Muscle layer of colon (tissue), 2 donors: Measurements from ENCODE around the gene MOK.

Experiments used
- H3K27ac ChIP-seq: one replicate; pipeline ENCODE4 v1.7.0; 2013; ENCODE audit warnings: low read depth, mild to moderate bottlenecking, low read length, moderate library complexity
- H3K27me3 ChIP-seq, 2 donors: one replicate each; pipeline ENCODE4 v1.7.0; 2013; ENCODE audit warnings: low read length in 2 of 2, mild to moderate bottlenecking in 2 of 2; ENCODE audit not compliant: insufficient read depth in 2 of 2, control insufficient read depth in 1 of 2
- H3K36me3 ChIP-seq: one replicate; pipeline ENCODE4 v1.7.0; 2013; ENCODE audit warnings: mild to moderate bottlenecking, low read length; ENCODE audit not compliant: insufficient read depth
- H3K4me1 ChIP-seq: one replicate; pipeline ENCODE4 v1.7.0; 2013; ENCODE audit warnings: mild to moderate bottlenecking, low read length; ENCODE audit not compliant: insufficient read depth
- H3K4me3 ChIP-seq, 2 donors: one replicate each; pipeline ENCODE4 v1.7.0; 2013; ENCODE audit warnings: low read length in 2 of 2, low read depth in 1 of 2, mild to moderate bottlenecking in 1 of 2, moderate library complexity in 1 of 2
- H3K9ac ChIP-seq: one replicate; pipeline ENCODE4 v1.7.0; 2013; ENCODE audit warnings: low read length
- H3K9me3 ChIP-seq: one replicate; pipeline ENCODE4 v1.7.0; 2013; ENCODE audit warnings: mild to moderate bottlenecking, low read length
- donor health status: abdominal sarcoma.
- donor health status: Adenocarcinoma of cecum.

MOK gene

DNA sequence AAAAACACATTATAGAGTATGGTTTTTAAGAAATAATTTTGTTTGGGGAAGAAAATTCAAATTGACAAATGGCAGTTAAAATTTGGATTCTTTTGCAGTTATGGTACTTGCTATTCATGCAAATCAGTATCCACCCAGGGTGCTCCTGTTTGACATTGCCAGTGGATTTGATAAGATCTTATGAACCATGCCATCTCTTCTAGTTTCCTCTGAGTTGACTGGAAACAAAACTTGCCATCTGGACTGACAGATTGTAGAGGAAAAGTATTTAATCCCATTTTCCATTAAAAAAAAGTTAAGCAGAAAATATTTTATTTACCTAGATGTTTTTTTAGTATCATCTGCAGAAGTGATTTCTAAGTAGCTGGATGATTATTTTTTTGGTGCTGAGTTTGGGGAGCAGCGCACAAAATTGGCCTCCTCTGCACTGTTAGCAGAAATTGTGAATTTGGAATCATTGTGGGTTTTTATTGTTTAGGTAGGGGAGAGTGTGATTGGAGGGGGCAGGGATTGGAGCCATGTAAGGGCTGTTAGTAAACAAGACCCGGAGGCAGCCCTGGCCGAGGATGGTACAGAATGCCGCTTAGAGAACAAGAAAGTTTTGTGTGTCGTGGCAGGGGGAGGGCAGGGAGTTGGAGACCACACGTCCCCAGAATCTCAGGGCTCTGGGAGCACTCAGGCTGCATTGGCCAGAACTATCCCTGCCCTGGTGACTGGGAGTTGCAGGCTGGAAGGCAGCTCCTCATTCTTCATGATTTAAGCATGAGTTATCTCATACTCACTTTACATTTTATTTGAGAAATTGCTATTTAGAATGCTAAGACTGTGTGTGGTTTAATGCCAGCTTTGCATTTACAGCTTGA, 108.7 kb downstream of the MOK start:
- H3K27ac ChIP-seq: no peak overlapping the region
- H3K9me3 ChIP-seq: no peaks in the 10 kb centered on the region
- H3K27me3 ChIP-seq: no peaks in the 10 kb centered on the region
- H3K36me3 ChIP-seq: peaks cover 8% of the 10 kb centered on the region
- no peak overlapping the region for H3K4me3 ChIP-seq
- no peak overlapping the region for H3K9ac ChIP-seq
- no peaks in the 10 kb centered on the region for H3K4me1 ChIP-seq

DNA sequence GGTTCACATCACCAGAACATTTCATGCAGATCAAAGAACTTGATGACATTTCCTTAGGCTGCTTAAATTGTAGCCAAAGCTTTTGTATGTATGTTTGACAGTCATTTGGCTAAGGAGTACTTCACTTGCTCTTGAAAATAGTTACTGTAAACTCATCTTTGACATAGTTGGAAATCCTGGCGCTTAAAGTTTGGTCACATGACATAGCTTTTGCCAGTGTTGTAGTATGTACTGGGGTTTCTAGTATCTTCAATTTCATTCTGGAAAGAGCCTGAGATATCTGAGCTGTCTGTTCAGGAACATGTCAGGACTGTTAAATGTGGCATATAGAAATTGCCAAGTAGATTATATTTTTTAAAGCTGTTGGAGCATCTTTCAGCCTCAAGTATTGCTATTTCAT, 109.5 kb downstream of the MOK start:
- H3K9me3 ChIP-seq: no peaks in the 10 kb centered on the region
- H3K4me1 ChIP-seq: no peaks in the 10 kb centered on the region
- H3K9ac ChIP-seq: no peak overlapping the region
- H3K27ac ChIP-seq: no peak overlapping the region
- H3K27me3 ChIP-seq: no peaks in the 10 kb centered on the region
- H3K4me3 ChIP-seq: no peak overlapping the region
- H3K36me3 ChIP-seq: peaks cover 8% of the 10 kb centered on the region

DNA sequence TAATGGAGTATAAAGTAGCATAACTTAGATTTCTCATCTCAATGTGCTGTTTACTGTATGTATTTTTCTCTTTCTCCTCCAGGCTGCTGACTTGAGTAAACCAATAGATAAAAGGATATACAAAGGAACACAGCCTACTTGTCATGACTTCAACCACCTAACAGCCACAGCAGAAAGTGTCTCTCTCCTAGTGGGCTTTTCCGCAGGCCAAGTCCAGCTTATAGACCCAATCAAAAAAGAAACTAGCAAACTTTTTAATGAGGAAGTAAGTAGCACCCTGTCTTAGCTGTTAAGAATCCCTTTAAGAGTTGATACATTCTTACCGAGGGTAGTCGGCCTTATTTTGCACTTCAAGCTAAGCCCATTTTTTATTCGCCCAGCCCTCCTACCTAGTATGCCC, 110.1 kb downstream of the MOK start:
- H3K36me3 ChIP-seq: peaks cover 8% of the 10 kb centered on the region
- no peak overlapping the region for H3K9ac ChIP-seq

GRCh38 chr14:102192840-102193502, 112.0 kb downstream of the MOK start:
- peaks cover 8% of the 10 kb centered on the region for H3K36me3 ChIP-seq
- no peaks in the 10 kb centered on the region for H3K9me3 ChIP-seq
- H3K27ac ChIP-seq: no peak overlapping the region
- H3K4me3 ChIP-seq: no peak overlapping the region
- no peaks in the 10 kb centered on the region for H3K4me1 ChIP-seq
- no peak overlapping the region for H3K9ac ChIP-seq
- H3K27me3 ChIP-seq: no peaks in the 10 kb centered on the region

More for the DNA sequence above, 110.1 kb downstream of the MOK start:
- H3K27ac ChIP-seq: no peak overlapping the region
- H3K27me3 ChIP-seq: no peaks in the 10 kb centered on the region
- no peaks in the 10 kb centered on the region for H3K4me1 ChIP-seq
- H3K4me3 ChIP-seq: no peak overlapping the region
- no peaks in the 10 kb centered on the region for H3K9me3 ChIP-seq

DNA sequence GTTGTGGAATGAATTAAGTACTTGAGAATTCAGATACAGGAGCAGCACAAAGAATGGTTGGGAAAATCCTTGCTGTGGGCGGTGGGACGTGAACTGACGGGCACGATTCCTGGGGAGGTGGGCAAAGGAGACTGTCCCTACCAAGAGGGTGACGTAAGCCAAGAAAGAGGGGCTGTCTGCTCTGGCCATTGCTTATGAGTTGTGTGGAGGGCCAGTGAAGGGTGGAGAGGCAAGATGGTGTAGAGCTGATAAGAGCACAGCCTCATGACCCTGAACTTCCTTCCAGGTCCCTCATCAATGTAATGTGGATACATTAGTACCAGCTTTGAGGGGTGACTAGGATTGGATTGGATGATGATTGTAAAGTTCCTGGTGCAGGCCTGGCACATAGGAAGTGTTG, 115.1 kb downstream of the MOK start:
- H3K36me3 ChIP-seq: no peaks in the 10 kb centered on the region
- H3K27ac ChIP-seq: no peak overlapping the region
- H3K4me3 ChIP-seq: no peak overlapping the region
- H3K4me1 ChIP-seq: peaks cover 13% of the 10 kb centered on the region
- H3K9ac ChIP-seq: no peak overlapping the region
- no peaks in the 10 kb centered on the region for H3K27me3 ChIP-seq
- no peaks in the 10 kb centered on the region for H3K9me3 ChIP-seq

- Histone ChIP-seq H3K4me3 (no peak overlapping the region), H3K4me1 (peaks cover 19% of the 10 kb centered on the region), H3K27ac (no peak overlapping the region), H3K36me3 (no peaks in the 10 kb centered on the region), H3K27me3 (no peaks in the 10 kb centered on the region), H3K9me3 (no peaks in the 10 kb centered on the region), H3K9ac (no peak overlapping the region)
Observed at GRCh38 chr14:102188187-102188586, 116.8 kb downstream of the MOK start.

- no peak overlapping the region for H3K27ac ChIP-seq
- no peak overlapping the region for H3K4me3 ChIP-seq
- H3K36me3 ChIP-seq: no peaks in the 10 kb centered on the region
- H3K27me3 ChIP-seq: no peaks in the 10 kb centered on the region
- peaks cover 24% of the 10 kb centered on the region for H3K4me1 ChIP-seq
- no peak overlapping the region for H3K9ac ChIP-seq
- no peaks in the 10 kb centered on the region for H3K9me3 ChIP-seq
Observed at GRCh38 chr14:102187568-102188001, 117.4 kb downstream of the MOK start.

DNA sequence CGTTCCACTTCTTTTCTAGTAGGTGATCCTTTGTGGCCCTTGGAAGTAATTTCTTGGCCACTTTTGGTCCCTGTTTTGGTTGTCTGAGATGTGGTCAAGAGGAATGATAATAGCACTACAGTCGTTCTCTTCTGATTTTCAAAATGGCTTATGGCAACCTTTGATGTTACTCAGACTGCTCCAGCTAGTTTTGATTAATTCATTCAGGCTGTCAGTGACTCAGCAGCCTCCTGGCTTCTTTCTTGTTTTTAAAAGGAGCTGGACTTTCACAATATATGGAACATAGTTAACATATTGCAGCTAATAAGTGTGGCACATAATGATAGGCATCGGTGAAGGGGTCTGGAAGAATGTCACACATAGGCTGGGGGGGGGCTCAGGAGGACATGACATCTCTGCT, 117.9 kb downstream of the MOK start:
- Histone ChIP-seq H3K27me3 (no peaks in the 10 kb centered on the region), H3K9me3 (no peaks in the 10 kb centered on the region), H3K9ac (no peak overlapping the region), H3K27ac (no peak overlapping the region), H3K36me3 (no peaks in the 10 kb centered on the region), H3K4me1 (peaks cover 24% of the 10 kb centered on the region), H3K4me3 (no peak overlapping the region)

GRCh38 chr14:102185360-102185759, 119.6 kb downstream of the MOK start:
- Histone ChIP-seq H3K4me1 (peaks cover 30% of the 10 kb centered on the region), H3K27ac (no peak overlapping the region)

DNA sequence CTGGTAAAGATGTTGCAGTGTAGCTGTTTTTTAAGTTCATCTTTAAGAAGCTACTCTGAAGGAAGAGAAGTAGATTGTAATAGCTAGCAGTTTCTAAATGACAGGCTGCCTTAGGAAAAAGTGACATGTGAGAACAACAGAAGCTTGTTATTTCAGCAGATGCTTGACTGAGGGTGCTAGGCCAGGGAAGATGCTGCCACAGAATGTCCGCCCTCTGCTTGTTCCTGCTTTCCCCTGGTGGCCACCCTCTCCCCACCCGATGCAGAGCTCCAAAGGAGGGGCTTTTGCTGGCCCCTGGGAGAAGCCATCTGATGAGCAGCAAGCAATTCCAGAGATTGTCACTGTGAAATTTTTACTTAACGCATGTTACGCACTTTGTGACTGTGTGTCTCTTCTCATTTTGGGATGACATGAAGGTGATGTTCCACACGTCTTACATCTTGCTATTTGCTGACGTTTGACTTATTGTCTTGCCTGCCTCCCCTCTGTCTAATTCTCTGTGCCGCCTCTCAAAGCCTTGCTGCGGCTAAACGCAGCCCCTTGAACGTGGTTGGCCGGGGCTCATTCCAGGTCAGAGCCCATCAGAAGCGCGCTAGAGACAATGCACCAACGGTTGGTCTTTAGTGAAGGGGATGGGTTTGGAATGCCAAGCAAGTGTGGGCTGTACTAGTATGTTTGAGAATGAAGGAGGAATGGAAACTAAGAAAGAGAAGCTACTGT, 120.5 kb downstream of the MOK start:
- no peaks in the 10 kb centered on the region for H3K9me3 ChIP-seq
- H3K9ac ChIP-seq: no peak overlapping the region
- no peaks in the 10 kb centered on the region for H3K36me3 ChIP-seq
- H3K4me3 ChIP-seq: no peak overlapping the region
- peaks cover 30% of the 10 kb centered on the region for H3K4me1 ChIP-seq
- H3K27me3 ChIP-seq: no peaks in the 10 kb centered on the region
- no peak overlapping the region for H3K27ac ChIP-seq

More at GRCh38 chr14:102185360-102185759, 119.6 kb downstream of the MOK start:
- no peaks in the 10 kb centered on the region for H3K9me3 ChIP-seq
- H3K27me3 ChIP-seq: no peaks in the 10 kb centered on the region
- no peaks in the 10 kb centered on the region for H3K36me3 ChIP-seq
- no peak overlapping the region for H3K4me3 ChIP-seq
- no peak overlapping the region for H3K9ac ChIP-seq

DNA sequence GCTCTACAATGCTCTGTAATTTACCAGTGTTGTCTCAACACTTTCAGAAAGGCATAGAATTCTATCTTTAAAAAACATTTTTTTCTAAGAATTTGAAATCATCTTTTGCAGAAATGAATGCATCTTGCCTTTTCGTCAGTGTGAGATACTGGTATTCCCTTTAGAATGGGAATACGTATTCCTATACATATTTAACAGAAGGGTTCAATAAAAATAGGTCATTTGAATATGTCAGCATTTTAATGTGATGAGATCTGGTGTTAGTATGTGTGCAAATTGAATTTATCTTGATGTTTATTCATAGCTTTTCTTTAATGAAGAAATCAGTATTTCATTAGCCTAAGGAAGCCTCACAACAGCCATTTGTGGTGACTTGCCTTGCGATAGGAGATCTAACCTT, 121.1 kb downstream of the MOK start:
- no peak overlapping the region for H3K9ac ChIP-seq
- no peak overlapping the region for H3K4me3 ChIP-seq
- H3K4me1 ChIP-seq: peaks cover 30% of the 10 kb centered on the region

More for the DNA sequence above, 121.1 kb downstream of the MOK start:
- H3K36me3 ChIP-seq: no peaks in the 10 kb centered on the region
- no peak overlapping the region for H3K27ac ChIP-seq
- no peaks in the 10 kb centered on the region for H3K27me3 ChIP-seq
- H3K9me3 ChIP-seq: no peaks in the 10 kb centered on the region
